ENCODE results near the gene DCHS1. TPM values are rescaled to one million over a fixed set of nuclear protein-coding genes. Genes with fewer than 3 reads are reported as not detected.
"Not testable (repeated sequence)": the region's sequence is repeated elsewhere in the genome, so short reads cannot be mapped to it uniquely, and the experiment has no call there.

DCHS1 gene
- total and polyA plus RNA-seq, 4 experiments from 2014 or later, result 0.47 to 6.7 (median 4.4) TPM

GRCh38 chr11:6693342-6694228 is 38.0 kb upstream of the DCHS1 start:
- H3K27me3 ChIP-seq (ENCODE audit: insufficient read depth, low read length), result no peaks in the 10 kb centered on the region
- peak overlapping the region in 3 of 8 donors; percentile 15 to 69 (median 35) for H3K4me3 Mint-ChIP-seq

DNA sequence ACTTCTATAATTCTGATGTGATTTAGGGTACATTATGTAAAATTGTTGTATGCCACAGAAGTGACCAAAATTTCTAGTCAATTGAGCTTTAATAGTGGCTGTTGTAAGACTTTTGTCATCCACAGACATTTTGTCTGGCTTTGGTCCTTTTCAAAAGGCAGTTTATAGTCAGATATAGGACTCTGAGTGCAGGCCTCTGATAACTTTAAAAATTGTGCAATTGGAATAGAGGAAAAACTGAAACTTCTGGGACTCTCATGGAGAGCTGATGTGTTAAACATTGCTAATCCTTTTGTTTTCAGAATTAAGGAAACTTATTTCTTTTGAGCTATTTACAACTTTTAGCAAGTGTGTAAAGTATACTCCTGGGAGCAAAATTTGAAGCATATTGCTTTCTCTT is 36.5 kb upstream of the DCHS1 start:
- Histone ChIP-seq H3K4me1 (ENCODE audit: insufficient read depth, low read length) (peaks cover 25% of the 10 kb centered on the region), H3K27me3 (ENCODE audit: insufficient read depth, low read length) (no peaks in the 10 kb centered on the region), H3K27ac (ENCODE audit: low read depth, low read length) (no peak overlapping the region), H3K4me3 (ENCODE audit: low read length in 2 of 2) (no peak overlapping the region), H3K9me3 (ENCODE audit: control insufficient read depth in 1 of 2, low read length in 2 of 2) (no peaks in the 10 kb centered on the region), H3K36me3 (ENCODE audit: insufficient read depth, low read length) (no peaks in the 10 kb centered on the region)
- POLR2A ChIA-PET (ENCODE audit: partially characterized antibody), result interaction anchor here (1.2 kb wide), 1 partner anchor 8 kb away, joined by 3 read pairs; no protein-coding TSS in a partner anchor
- CTCF ChIA-PET (ENCODE audit: partially characterized antibody), result interaction anchor here (1.0 kb wide), 3 partner anchors 13 to 187 kb away, joined by 3 read pairs; no protein-coding TSS in a partner anchor
- Mint-ChIP-seq H3K27me3 (no peaks in the 10 kb centered on the region), H3K4me1 (peaks cover 17 to 40% (median 23%) of the 10 kb centered on the region in 4 donors), H3K9me3 (no peaks in the 10 kb centered on the region), H3K4me3 (no peak overlapping the region), H3K27ac (no peak overlapping the region), H3K36me3 (no peaks in the 10 kb centered on the region)
- no peak for DNase-seq
- intact Hi-C loops (cut with micrococcal nuclease), result no loop called here

More at GRCh38 chr11:6693342-6694228, 38.0 kb upstream of the DCHS1 start:
- POLR2A ChIA-PET (ENCODE audit: partially characterized antibody), result interaction anchor here (0.6 to 1.6 kb wide), 4 partner anchors 13 to 161 kb away, joined by 3 to 8 read pairs (median 4); partner anchors contain the start of gene TPP1
- peaks cover 20 to 44% (median 23%) of the 10 kb centered on the region in 4 donors for H3K4me1 Mint-ChIP-seq
- intact Hi-C loops (cut with micrococcal nuclease), result loop anchor here (1.0 to 2.0 kb wide), 2 partner anchors 10 to 17 kb away; partner anchors contain the start of gene MRPL17
- peak in 3 of 5 donors; percentile 48 to 78 (median 57) for DNase-seq
- CTCF ChIA-PET (ENCODE audit: partially characterized antibody), result interaction anchor here (0.6 to 2.7 kb wide), 4 partner anchors 10 to 91 kb away, joined by 3 to 15 read pairs (median 4); partner anchors contain the start of gene MRPL17
- no peak overlapping the region for H3K4me3 ChIP-seq (ENCODE audit: low read length in 2 of 2)
- no peak overlapping the region for H3K27ac ChIP-seq (ENCODE audit: low read depth, low read length)
- H3K36me3 ChIP-seq (ENCODE audit: insufficient read depth, low read length), result no peaks in the 10 kb centered on the region
- H3K27me3 Mint-ChIP-seq, result no peaks in the 10 kb centered on the region
- peak overlapping the region; percentile 39 to 89 (median 63) for H3K27ac Mint-ChIP-seq
- peaks cover 6 to 8% of the 10 kb centered on the region in 2 donors for H3K36me3 Mint-ChIP-seq
- H3K4me1 ChIP-seq (ENCODE audit: insufficient read depth, low read length), result peaks cover 25% of the 10 kb centered on the region
- no peaks in the 10 kb centered on the region for H3K9me3 Mint-ChIP-seq
- no peaks in the 10 kb centered on the region for H3K9me3 ChIP-seq (ENCODE audit: control insufficient read depth in 1 of 2, low read length in 2 of 2)

- not testable (repeated sequence) for H3K27ac Mint-ChIP-seq
Measured at GRCh38 chr11:6690431-6691132, 35.0 kb upstream of the DCHS1 start.

GRCh38 chr11:6687876-6688275 is 32.3 kb upstream of the DCHS1 start:
- H3K9me3 Mint-ChIP-seq, result no peaks in the 10 kb centered on the region
- no peak overlapping the region for H3K4me3 ChIP-seq (ENCODE audit: low read length in 2 of 2)
- H3K27ac ChIP-seq (ENCODE audit: low read depth, low read length), result no peak overlapping the region
- H3K27me3 Mint-ChIP-seq, result no peaks in the 10 kb centered on the region
- peaks cover 0 to 7% of the 10 kb centered on the region in 2 donors for H3K36me3 Mint-ChIP-seq
- no peaks in the 10 kb centered on the region for H3K36me3 ChIP-seq (ENCODE audit: insufficient read depth, low read length)
- POLR2A ChIA-PET (ENCODE audit: partially characterized antibody), result interaction anchor here (8.1 kb wide), 1 partner anchor 78 kb away, joined by 172 read pairs; the partner anchor contains the start of gene TAF10
- no peak overlapping the region for H3K4me3 Mint-ChIP-seq
- H3K27me3 ChIP-seq (ENCODE audit: insufficient read depth, low read length), result no peaks in the 10 kb centered on the region
- intact Hi-C loops (cut with micrococcal nuclease), result loop anchor here (10.0 kb wide), 1 partner anchor 453 kb away; the partner anchor contains the start of genes CNGA4 and FHIP1B
- peaks cover 6% of the 10 kb centered on the region for H3K4me1 ChIP-seq (ENCODE audit: insufficient read depth, low read length)
- H3K4me1 Mint-ChIP-seq, result peaks cover 8 to 17% (median 11%) of the 10 kb centered on the region in 4 donors
- peak overlapping the region in 1 of 7 donors; percentile 19 for H3K27ac Mint-ChIP-seq
- DNase-seq, result no peak
- H3K9me3 ChIP-seq (ENCODE audit: control insufficient read depth in 1 of 2, low read length in 2 of 2), result no peaks in the 10 kb centered on the region
- CTCF ChIA-PET (ENCODE audit: partially characterized antibody), result interaction anchor here (0.9 to 1.8 kb wide), 7 partner anchors 9 to 206 kb away, joined by 3 to 7 read pairs (median 3); partner anchors contain the start of genes ARFIP2 and TIMM10B

More at GRCh38 chr11:6690431-6691132, 35.0 kb upstream of the DCHS1 start:
- POLR2A ChIA-PET (ENCODE audit: partially characterized antibody); H3K27ac ChIP-seq (ENCODE audit: low read depth, low read length); H3K27me3 ChIP-seq (ENCODE audit: insufficient read depth, low read length); H3K36me3 ChIP-seq (ENCODE audit: insufficient read depth, low read length); DNase-seq; intact Hi-C loops (cut with micrococcal nuclease); H3K4me3 ChIP-seq (ENCODE audit: low read length in 2 of 2); H3K36me3 Mint-ChIP-seq; H3K9me3 Mint-ChIP-seq; H3K4me3 Mint-ChIP-seq; H3K27me3 Mint-ChIP-seq; H3K9me3 ChIP-seq (ENCODE audit: control insufficient read depth in 1 of 2, low read length in 2 of 2): not testable (repeated sequence)
- CTCF ChIA-PET (ENCODE audit: partially characterized antibody), result interaction anchor here (1.0 kb wide), 1 partner anchor 159 kb away, joined by 3 read pairs; no protein-coding TSS in a partner anchor
- H3K4me1 Mint-ChIP-seq, result peaks cover 15 to 33% (median 19%) of the 10 kb centered on the region in 4 donors
- H3K4me1 ChIP-seq (ENCODE audit: insufficient read depth, low read length), result peaks cover 25% of the 10 kb centered on the region

GRCh38 chr11:6686006-6686405 is 30.4 kb upstream of the DCHS1 start:
- POLR2A ChIA-PET (ENCODE audit: partially characterized antibody), result interaction anchor here (1.1 to 8.1 kb wide), 3 partner anchors 10 to 76 kb away, joined by 4 to 172 read pairs (median 6); partner anchors contain the start of genes TAF10 and TPP1
- peak overlapping the region in 1 of 7 donors; percentile 13 for H3K27ac Mint-ChIP-seq

DNA sequence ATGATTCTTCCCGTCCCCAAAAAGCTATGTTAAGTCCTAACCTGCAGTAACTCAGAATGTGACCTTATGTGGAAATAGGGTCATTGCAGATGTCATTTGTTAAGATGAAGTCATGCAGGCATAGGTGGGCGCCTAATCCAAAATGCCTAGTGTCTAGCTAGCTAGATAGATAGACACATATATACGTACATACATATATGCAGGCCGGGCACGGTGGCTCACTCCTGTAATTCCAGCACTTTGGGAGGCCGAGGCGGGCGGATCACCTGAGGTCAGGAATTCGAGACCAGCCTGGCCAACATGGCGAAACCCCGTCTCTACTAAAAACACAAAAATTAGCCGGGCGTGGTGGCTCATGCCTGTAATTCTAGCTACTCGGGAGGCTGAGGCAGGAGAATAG is 28.5 kb upstream of the DCHS1 start:
- ChIA-PET POLR2A (ENCODE audit: partially characterized antibody) (interaction anchor here (0.9 to 8.1 kb wide), 26 partner anchors 8 to 305 kb away, joined by 3 to 172 read pairs (median 4); partner anchors contain the start of genes ARFIP2, ILK, RRP8 and SMPD1), CTCF (ENCODE audit: partially characterized antibody) (interaction anchor here (1.1 to 6.5 kb wide), 25 partner anchors 10 to 305 kb away, joined by 3 to 109 read pairs (median 14); partner anchors contain the start of genes ARFIP2, ILK, RRP8 and SMPD1)
- peak overlapping the region in 5 of 7 donors; percentile 95 to 100 (median 99) for H3K27ac Mint-ChIP-seq
- H3K4me3 Mint-ChIP-seq, result peak overlapping the region; percentile 97 to 99 (median 98)
- H3K9me3 Mint-ChIP-seq; H3K36me3 ChIP-seq (ENCODE audit: insufficient read depth, low read length); H3K27me3 Mint-ChIP-seq; DNase-seq; H3K27me3 ChIP-seq (ENCODE audit: insufficient read depth, low read length); H3K9me3 ChIP-seq (ENCODE audit: control insufficient read depth in 1 of 2, low read length in 2 of 2): not testable (repeated sequence)
- intact Hi-C loops (cut with micrococcal nuclease), result loop anchor here (10.0 kb wide), 1 partner anchor 449 kb away; the partner anchor contains the start of genes CNGA4 and FHIP1B
- Histone ChIP-seq H3K4me1 (ENCODE audit: insufficient read depth, low read length) (peaks cover 26% of the 10 kb centered on the region), H3K4me3 (ENCODE audit: low read length in 2 of 2) (peak overlapping the region in 1 of 2 donors; percentile 82), H3K27ac (ENCODE audit: low read depth, low read length) (peak overlapping the region; percentile 81)
- peaks cover 10 to 34% of the 10 kb centered on the region in 2 donors for H3K36me3 Mint-ChIP-seq
- peaks cover 19 to 43% (median 24%) of the 10 kb centered on the region in 4 donors for H3K4me1 Mint-ChIP-seq

More at GRCh38 chr11:6686006-6686405, 30.4 kb upstream of the DCHS1 start:
- intact Hi-C loops (cut with micrococcal nuclease), result loop anchor here (10.0 kb wide), 1 partner anchor 451 kb away; the partner anchor contains the start of genes CNGA4 and FHIP1B
- Histone ChIP-seq H3K36me3 (ENCODE audit: insufficient read depth, low read length) (peaks cover 6% of the 10 kb centered on the region), H3K4me1 (ENCODE audit: insufficient read depth, low read length) (peaks cover 22% of the 10 kb centered on the region), H3K27me3 (ENCODE audit: insufficient read depth, low read length) (no peaks in the 10 kb centered on the region), H3K27ac (ENCODE audit: low read depth, low read length) (no peak overlapping the region), H3K9me3 (ENCODE audit: control insufficient read depth in 1 of 2, low read length in 2 of 2) (no peaks in the 10 kb centered on the region), H3K4me3 (ENCODE audit: low read length in 2 of 2) (no peak overlapping the region)
- Mint-ChIP-seq H3K4me3 (peak overlapping the region in 2 of 8 donors; percentile 8 to 54), H3K9me3 (no peaks in the 10 kb centered on the region), H3K4me1 (peaks cover 16 to 28% (median 22%) of the 10 kb centered on the region in 4 donors), H3K27me3 (no peaks in the 10 kb centered on the region), H3K36me3 (peaks cover 5 to 22% of the 10 kb centered on the region in 2 donors)
- CTCF ChIA-PET (ENCODE audit: partially characterized antibody), result interaction anchor here (1.0 to 6.5 kb wide), 5 partner anchors 20 to 155 kb away, joined by 3 to 104 read pairs (median 4); partner anchors contain the start of gene RRP8
- DNase-seq, result no peak
